WERI-Rb-1 (cell line): ENCODE results near the gene PHTF2.

ENCODE experiments used
- DNase-seq: peaks from one replicate; pipeline ENCODE4 v3.0.0-alpha.2; 2020
- H3K27ac ChIP-seq: fragments of 250-450 bp; sonication (Bioruptor Pico); 2 replicates; pipeline ENCODE4 v1.5.1; 2020; ENCODE audit warnings: mild to moderate bottlenecking, moderate library complexity
- H3K27me3 ChIP-seq: fragments of 250-450 bp; sonication (Bioruptor Pico); 2 replicates; pipeline ENCODE4 v1.5.1; 2021; ENCODE audit warnings: mild to moderate bottlenecking, low read depth, moderate library complexity; ENCODE audit not compliant: insufficient read depth, severe bottlenecking
- H3K36me3 ChIP-seq: fragments of 250-450 bp; sonication (Bioruptor Pico); 2 replicates; pipeline ENCODE4 v1.5.1; 2020; ENCODE audit warnings: mild to moderate bottlenecking, moderate library complexity
- H3K4me3 ChIP-seq: 2 replicates; pipeline ENCODE4 v1.5.1; 2011; ENCODE audit warnings: low read depth, mild to moderate bottlenecking, control low read depth, low read length
- H3K9me3 ChIP-seq: fragments of 250-450 bp; sonication (Bioruptor Pico); 2 replicates; pipeline ENCODE4 v1.5.1; 2021; ENCODE audit warnings: mild to moderate bottlenecking, moderate library complexity; ENCODE audit not compliant: severe bottlenecking
- TF ChIP-seq, protein P1 (sequence below): IDR thresholded peaks from 2 replicates; pipeline ENCODE4 v1.5.1; 2011; ENCODE audit warnings: low read depth, mild to moderate bottlenecking, control low read depth, inconsistent platforms, low read length

The PHTF2 gene

DNA sequence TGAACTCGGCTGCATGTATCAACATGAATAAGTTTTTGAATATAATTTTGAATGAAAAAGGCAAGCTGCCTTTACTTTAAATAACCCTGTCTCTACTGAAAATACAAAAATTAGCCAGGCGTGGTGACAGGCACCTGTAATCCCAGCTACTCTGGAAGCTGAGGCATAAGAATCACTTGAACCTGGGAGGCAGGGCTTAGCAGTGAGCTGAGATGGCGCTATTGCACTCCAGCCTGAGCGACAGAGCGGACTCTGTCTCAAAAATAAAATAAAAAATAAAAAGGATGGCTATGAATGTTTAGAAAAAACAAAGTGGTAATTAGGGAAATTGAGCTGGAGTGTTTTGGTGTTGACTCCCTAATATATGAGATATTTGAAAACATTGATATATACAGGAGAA, 133.3 kb downstream of the PHTF2 start:
- H3K27me3 ChIP-seq = no peaks in the 10 kb centered on the region
- no peaks in the 10 kb centered on the region for H3K9me3 ChIP-seq
- no peak overlapping the region for H3K4me3 ChIP-seq
- TF ChIP-seq, protein P1, sequence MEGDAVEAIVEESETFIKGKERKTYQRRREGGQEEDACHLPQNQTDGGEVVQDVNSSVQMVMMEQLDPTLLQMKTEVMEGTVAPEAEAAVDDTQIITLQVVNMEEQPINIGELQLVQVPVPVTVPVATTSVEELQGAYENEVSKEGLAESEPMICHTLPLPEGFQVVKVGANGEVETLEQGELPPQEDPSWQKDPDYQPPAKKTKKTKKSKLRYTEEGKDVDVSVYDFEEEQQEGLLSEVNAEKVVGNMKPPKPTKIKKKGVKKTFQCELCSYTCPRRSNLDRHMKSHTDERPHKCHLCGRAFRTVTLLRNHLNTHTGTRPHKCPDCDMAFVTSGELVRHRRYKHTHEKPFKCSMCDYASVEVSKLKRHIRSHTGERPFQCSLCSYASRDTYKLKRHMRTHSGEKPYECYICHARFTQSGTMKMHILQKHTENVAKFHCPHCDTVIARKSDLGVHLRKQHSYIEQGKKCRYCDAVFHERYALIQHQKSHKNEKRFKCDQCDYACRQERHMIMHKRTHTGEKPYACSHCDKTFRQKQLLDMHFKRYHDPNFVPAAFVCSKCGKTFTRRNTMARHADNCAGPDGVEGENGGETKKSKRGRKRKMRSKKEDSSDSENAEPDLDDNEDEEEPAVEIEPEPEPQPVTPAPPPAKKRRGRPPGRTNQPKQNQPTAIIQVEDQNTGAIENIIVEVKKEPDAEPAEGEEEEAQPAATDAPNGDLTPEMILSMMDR = no peak
- H3K27ac ChIP-seq = no peak overlapping the region
- no peaks in the 10 kb centered on the region for H3K36me3 ChIP-seq
- DNase-seq = no peak

DNA sequence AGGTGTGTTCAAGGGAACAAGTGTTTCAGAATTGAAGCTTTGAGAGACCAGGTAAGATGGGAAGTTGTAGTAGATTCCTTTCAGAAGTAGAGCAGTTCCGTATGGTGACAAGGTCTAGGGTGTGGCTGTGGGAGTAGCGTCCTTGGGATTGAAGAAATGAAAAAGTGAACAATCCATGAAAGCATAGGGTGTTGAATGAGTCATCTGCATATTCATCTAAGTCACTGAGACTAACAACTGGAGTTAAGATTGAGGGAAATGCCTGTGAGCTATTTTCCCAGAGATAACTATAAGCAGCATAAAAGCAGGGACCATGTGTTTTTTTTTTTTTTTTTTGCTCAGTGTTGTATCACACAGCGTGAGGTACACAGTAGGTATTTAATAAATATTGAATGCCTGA, 134.8 kb downstream of the PHTF2 start:
- TF ChIP-seq, protein P1 = no peak
- H3K9me3 ChIP-seq = no peaks in the 10 kb centered on the region
- no peak for DNase-seq
- H3K4me3 ChIP-seq = no peak overlapping the region
- no peaks in the 10 kb centered on the region for H3K36me3 ChIP-seq
- no peaks in the 10 kb centered on the region for H3K27me3 ChIP-seq
- no peak overlapping the region for H3K27ac ChIP-seq

DNA sequence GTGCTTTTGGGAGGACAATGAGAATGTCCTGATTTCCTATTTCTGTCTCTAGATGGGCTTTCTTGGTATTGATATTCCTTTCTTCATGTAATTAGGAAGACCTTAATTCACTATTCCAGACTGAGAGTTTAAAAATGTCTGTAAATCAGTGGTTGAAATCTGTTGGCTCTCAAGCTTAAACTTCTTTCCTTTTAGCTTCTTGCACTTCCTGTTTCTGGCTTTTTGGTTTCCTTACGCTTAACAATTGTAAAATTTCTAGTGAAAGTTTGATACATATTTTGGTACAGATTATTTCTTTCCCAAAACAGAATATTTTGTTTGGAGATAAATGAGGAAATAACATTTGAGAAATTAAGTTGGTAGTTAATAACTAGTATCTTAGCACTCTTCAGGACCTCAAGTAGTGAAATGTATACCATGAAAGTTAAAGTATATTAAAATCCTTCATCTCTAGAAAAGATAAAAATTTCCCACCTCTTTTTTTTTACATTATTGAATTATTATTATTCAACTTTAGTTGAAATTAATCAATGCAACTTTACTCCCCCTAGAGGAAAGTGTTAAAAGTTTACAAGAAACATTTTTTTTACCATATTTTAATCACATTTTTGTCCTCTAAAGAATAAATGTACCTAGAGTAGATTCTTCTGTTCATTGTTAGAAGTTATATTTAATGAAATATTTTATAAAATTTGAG, 137.2 kb downstream of the PHTF2 start:
- DNase-seq = no peak
- H3K27ac ChIP-seq = no peak overlapping the region
- TF ChIP-seq, protein P1 = no peak
- H3K27me3 ChIP-seq = no peaks in the 10 kb centered on the region
- H3K4me3 ChIP-seq = no peak overlapping the region
- H3K36me3 ChIP-seq = no peaks in the 10 kb centered on the region
- H3K9me3 ChIP-seq = no peaks in the 10 kb centered on the region

DNA sequence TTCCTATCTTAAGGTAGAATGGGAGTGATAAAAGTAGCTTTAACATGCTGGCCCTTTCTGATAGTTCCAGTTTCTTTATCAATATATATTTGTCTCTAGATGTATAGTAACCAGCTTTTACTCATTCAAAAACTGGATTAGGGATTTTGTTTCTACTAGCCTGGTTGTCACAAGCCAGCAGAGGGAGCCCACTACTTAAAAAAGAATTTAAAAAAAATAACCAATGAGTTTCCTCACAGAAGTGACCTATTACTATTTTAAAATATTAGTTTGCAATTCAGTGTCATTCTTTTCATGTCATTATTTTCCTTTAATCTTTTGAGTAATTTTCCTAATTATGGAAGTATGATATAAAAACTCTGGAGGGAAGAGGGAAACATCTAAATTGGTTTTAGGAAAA, 142.1 kb downstream of the PHTF2 start:
- no peaks in the 10 kb centered on the region for H3K27me3 ChIP-seq
- H3K36me3 ChIP-seq = peaks cover 11% of the 10 kb centered on the region
- no peak for DNase-seq
- no peak overlapping the region for H3K27ac ChIP-seq
- H3K4me3 ChIP-seq = no peak overlapping the region
- no peaks in the 10 kb centered on the region for H3K9me3 ChIP-seq
- TF ChIP-seq, protein P1 = 0 out of 2 replicates have a peak, but pooled peaks have one; percentile 23

DNA sequence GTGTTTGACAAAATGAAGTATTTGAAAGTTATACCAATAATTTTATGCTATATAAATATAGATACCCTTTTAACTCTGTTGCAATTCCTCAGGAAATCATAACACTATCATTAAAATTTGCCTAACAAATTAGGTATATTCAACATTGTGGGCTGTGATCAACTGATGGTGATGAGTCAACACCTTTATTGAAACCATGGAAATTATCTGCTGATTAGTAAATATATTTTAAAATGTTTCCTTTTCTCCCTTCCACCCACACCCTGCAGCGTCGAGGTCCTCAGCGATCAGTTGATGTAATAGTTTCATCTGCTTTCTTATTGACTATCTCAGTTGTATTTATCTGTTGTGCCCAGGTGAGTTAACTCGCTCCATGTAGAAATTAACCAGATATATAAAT, 143.9 kb downstream of the PHTF2 start:
- Histone ChIP-seq H3K4me3 (no peak overlapping the region), H3K27ac (no peak overlapping the region), H3K27me3 (no peaks in the 10 kb centered on the region), H3K9me3 (no peaks in the 10 kb centered on the region), H3K36me3 (peaks cover 11% of the 10 kb centered on the region)
- TF ChIP-seq, protein P1 = no peak
- no peak for DNase-seq
